Natural killer cell (primary cell): Measurements from ENCODE around the gene MED13L. TPM values are rescaled to one million over a fixed set of nuclear protein-coding genes. Genes with fewer than 3 reads are reported as not detected.
A peak's percentile ranks its signal among the peaks of the same experiment; 100 is the strongest.

ENCODE experiments used
- ATAC-seq, 3 donors: fragments of 150-1000 bp in 2 of 3; fragments of 200-7000 bp in 1 of 3; cut with Tn5 transposase; 1 replicate in 1 of 3; 2 replicates in 2 of 3; pipeline ENCODE4 v1.10.0; 2021; ENCODE audit warnings: mild to moderate bottlenecking in 2 of 3, moderate library complexity in 2 of 3
- DNase-seq, 2 donors: peaks; one replicate each; pipeline versions ENCODE4 v3.0.0 to v3.0.0-alpha.2; 2013 to 2021; ENCODE audit warnings: mixed read lengths in 1 of 2
- H3K27ac ChIP-seq: one replicate; pipeline ENCODE4 v1.5.1; 2013; ENCODE audit warnings: mild to moderate bottlenecking, low read length
- H3K27me3 ChIP-seq: one replicate; pipeline ENCODE4 v1.6.1; 2013; ENCODE audit warnings: low read length; ENCODE audit not compliant: control insufficient read depth, insufficient read depth
- H3K36me3 ChIP-seq: one replicate; pipeline ENCODE4 v1.6.1; 2013; ENCODE audit warnings: low read length; ENCODE audit not compliant: control insufficient read depth, insufficient read depth
- H3K4me1 ChIP-seq: one replicate; pipeline ENCODE4 v1.6.1; 2013; ENCODE audit warnings: low read length; ENCODE audit not compliant: control insufficient read depth, insufficient read depth
- H3K4me3 ChIP-seq: one replicate; pipeline ENCODE4 v1.5.1; 2013; ENCODE audit warnings: low read length
- H3K9me3 ChIP-seq: one replicate; pipeline ENCODE4 v1.6.1; 2013; ENCODE audit warnings: low read length; ENCODE audit not compliant: control insufficient read depth, insufficient read depth
- H3K27ac Mint-ChIP-seq, 2 donors: one replicate each; pipeline ENCODE4 v1.8.0; 2022; ENCODE audit warnings: mild to moderate bottlenecking in 2 of 2, mixed read lengths in 2 of 2, moderate library complexity in 1 of 2
- H3K27me3 Mint-ChIP-seq, 2 donors: one replicate each; pipeline ENCODE4 v1.8.0; 2022; ENCODE audit warnings: low read depth in 2 of 2, mixed read lengths in 2 of 2
- H3K36me3 Mint-ChIP-seq: one replicate; pipeline ENCODE4 v1.8.0; 2022; ENCODE audit warnings: mixed read lengths
- H3K4me1 Mint-ChIP-seq, 2 donors: one replicate each; pipeline ENCODE4 v1.8.0; 2022; ENCODE audit warnings: mixed read lengths in 2 of 2
- H3K4me3 Mint-ChIP-seq: one replicate; pipeline ENCODE4 v1.8.0; 2022; ENCODE audit warnings: mild to moderate bottlenecking, moderate library complexity, mixed read lengths
- H3K9me3 Mint-ChIP-seq, 2 donors: one replicate each; pipeline ENCODE4 v1.8.0; 2022; ENCODE audit warnings: mixed read lengths in 2 of 2
- WGBS: methylation state at CpG from one replicate; pipeline ENCODE4 v1.1.7; 2013; ENCODE audit warnings: missing lambda C conversion rate; ENCODE audit not compliant: insufficient coverage; 5-methylcytosine and 5-hydroxymethylcytosine counted together
- intact Hi-C: fragments of 100-400 bp; cut with micrococcal nuclease; formaldehyde crosslinking; loops from one replicate; pipeline ENCODE4 v1.14.2; 2022
- total RNA-seq, 4 donors: library from RNA; stranded (reverse); fragments of 120-200 nt in 1 of 4; gene quantifications; one replicate each; pipeline versions ENCODE4 v1.2.3 to v1.2.4, GENCODE V29; 2013 to 2022
- TF ChIP-seq, protein P1 (sequence below): fragments of 200-600 bp; IDR thresholded peaks from one replicate; pipeline ENCODE4 v1.8.0; 2022; ENCODE audit warnings: antibody characterized with exemption

The MED13L gene
- total RNA-seq, 3 donors from 2014 or later (not counting 1 experiment from before 2014, with no cell fraction given), result 237 to 316 (median 240) TPM

GRCh38 chr12:116215023-116215422 lies 62.5 kb downstream of the MED13L start:
- TF ChIP-seq, protein P1, sequence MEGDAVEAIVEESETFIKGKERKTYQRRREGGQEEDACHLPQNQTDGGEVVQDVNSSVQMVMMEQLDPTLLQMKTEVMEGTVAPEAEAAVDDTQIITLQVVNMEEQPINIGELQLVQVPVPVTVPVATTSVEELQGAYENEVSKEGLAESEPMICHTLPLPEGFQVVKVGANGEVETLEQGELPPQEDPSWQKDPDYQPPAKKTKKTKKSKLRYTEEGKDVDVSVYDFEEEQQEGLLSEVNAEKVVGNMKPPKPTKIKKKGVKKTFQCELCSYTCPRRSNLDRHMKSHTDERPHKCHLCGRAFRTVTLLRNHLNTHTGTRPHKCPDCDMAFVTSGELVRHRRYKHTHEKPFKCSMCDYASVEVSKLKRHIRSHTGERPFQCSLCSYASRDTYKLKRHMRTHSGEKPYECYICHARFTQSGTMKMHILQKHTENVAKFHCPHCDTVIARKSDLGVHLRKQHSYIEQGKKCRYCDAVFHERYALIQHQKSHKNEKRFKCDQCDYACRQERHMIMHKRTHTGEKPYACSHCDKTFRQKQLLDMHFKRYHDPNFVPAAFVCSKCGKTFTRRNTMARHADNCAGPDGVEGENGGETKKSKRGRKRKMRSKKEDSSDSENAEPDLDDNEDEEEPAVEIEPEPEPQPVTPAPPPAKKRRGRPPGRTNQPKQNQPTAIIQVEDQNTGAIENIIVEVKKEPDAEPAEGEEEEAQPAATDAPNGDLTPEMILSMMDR, result no peak
- WGBS, result 41% methylated on average over 1 of the region's 1 CpG
- DNase-seq (no peak), ATAC-seq (no peak)
- Mint-ChIP-seq H3K36me3 (no peaks in the 10 kb centered on the region), H3K27ac (peak overlapping the region in 1 of 2 donors; percentile 24), H3K4me3 (no peak overlapping the region), H3K9me3 (no peaks in the 10 kb centered on the region), H3K4me1 (peaks cover 73% of the 10 kb centered on the region in 2 donors), H3K27me3 (no peaks in the 10 kb centered on the region)
- Histone ChIP-seq H3K27me3 (no peaks in the 10 kb centered on the region), H3K36me3 (no peaks in the 10 kb centered on the region), H3K27ac (no peak overlapping the region), H3K4me1 (peaks cover 2% of the 10 kb centered on the region), H3K4me3 (no peak overlapping the region), H3K9me3 (no peaks in the 10 kb centered on the region)
- intact Hi-C loops, result no loop called here

DNA sequence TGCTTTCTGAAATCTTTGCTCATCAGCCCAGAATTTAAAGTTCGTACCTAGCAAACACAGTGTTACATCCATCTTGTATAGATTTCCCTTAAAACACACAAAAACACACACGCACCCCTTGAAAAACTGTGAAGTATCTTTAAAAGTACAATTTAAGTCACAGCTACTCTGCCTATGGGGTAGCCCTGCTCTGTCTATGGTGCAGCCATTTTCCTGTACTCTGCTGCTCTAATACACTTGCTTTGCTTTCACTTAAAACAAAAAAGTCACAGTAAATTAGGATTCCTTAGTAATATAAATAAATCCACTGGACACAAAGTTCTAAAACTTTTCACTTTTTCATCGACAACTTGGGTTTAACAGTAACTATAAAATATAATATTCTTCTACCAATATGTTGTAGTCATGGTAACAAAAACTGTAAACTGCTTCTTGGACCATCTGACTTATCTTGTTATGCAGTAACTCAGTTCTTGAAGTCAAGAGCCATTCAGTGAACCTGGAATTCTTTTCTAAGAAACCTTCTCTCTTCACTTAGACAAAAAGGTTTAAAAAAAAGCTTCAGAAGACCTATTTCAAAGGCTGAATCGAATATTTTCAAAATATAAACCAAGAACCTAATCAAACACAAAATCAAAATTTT lies 63.5 kb downstream of the MED13L start:
- H3K4me1 ChIP-seq, result peaks cover 2% of the 10 kb centered on the region

GRCh38 chr12:116213014-116213413 lies 64.5 kb downstream of the MED13L start:
- H3K9me3 ChIP-seq, result no peaks in the 10 kb centered on the region
- TF ChIP-seq, protein P1, result no peak
- H3K36me3 ChIP-seq, result no peaks in the 10 kb centered on the region
- no peaks in the 10 kb centered on the region for H3K27me3 ChIP-seq
- no peak for ATAC-seq
- no peak overlapping the region for H3K27ac ChIP-seq
- H3K4me1 ChIP-seq, result peaks cover 2% of the 10 kb centered on the region
- DNase-seq, result no peak
- H3K27me3 Mint-ChIP-seq, result no peaks in the 10 kb centered on the region
- no peaks in the 10 kb centered on the region for H3K36me3 Mint-ChIP-seq
- no peak overlapping the region for H3K27ac Mint-ChIP-seq
- WGBS, result 88% methylated on average over 3 of the region's 4 CpGs
- no peak overlapping the region for H3K4me3 Mint-ChIP-seq
- peaks cover 75 to 82% of the 10 kb centered on the region in 2 donors for H3K4me1 Mint-ChIP-seq
- intact Hi-C loops, result no loop called here
- H3K9me3 Mint-ChIP-seq, result no peaks in the 10 kb centered on the region
- H3K4me3 ChIP-seq, result no peak overlapping the region

More for the DNA sequence above, 63.5 kb downstream of the MED13L start:
- Mint-ChIP-seq H3K36me3 (no peaks in the 10 kb centered on the region), H3K27ac (no peak overlapping the region), H3K4me3 (no peak overlapping the region), H3K4me1 (peaks cover 82 to 84% of the 10 kb centered on the region in 2 donors), H3K9me3 (no peaks in the 10 kb centered on the region), H3K27me3 (no peaks in the 10 kb centered on the region)
- no peak overlapping the region for H3K27ac ChIP-seq
- no peaks in the 10 kb centered on the region for H3K36me3 ChIP-seq
- no peaks in the 10 kb centered on the region for H3K27me3 ChIP-seq
- DNase-seq (peak in 1 of 2 donors; percentile 15), ATAC-seq (no peak)
- TF ChIP-seq, protein P1, result no peak
- no peaks in the 10 kb centered on the region for H3K9me3 ChIP-seq
- 91% methylated on average over 3 of the region's 4 CpGs for WGBS
- intact Hi-C loops, result no loop called here
- no peak overlapping the region for H3K4me3 ChIP-seq

DNA sequence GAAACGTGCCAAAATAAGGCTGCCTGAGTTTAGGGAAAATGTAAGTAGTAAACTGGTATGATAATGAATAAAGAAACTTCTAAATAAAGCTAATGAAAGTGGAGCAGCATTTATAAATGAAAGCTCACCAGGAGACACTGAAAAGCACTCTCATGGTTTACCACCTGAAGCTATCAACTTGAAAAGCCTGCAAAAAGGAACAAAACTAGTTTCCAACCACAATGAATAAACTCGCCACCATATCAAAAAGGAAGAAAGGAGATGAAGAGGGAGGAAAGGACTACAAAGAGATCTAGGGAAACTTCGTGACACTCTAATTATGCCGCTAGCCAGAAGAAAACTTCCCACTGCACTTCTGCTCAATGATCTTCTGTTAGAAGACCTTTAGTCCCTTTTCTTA lies 66.7 kb downstream of the MED13L start:
- Histone ChIP-seq H3K36me3 (no peaks in the 10 kb centered on the region), H3K27ac (no peak overlapping the region), H3K27me3 (no peaks in the 10 kb centered on the region), H3K4me3 (no peak overlapping the region), H3K4me1 (peaks cover 2% of the 10 kb centered on the region), H3K9me3 (no peaks in the 10 kb centered on the region)
- intact Hi-C loops, result no loop called here
- peaks cover 71 to 80% of the 10 kb centered on the region in 2 donors for H3K4me1 Mint-ChIP-seq
- H3K4me3 Mint-ChIP-seq, result no peak overlapping the region
- TF ChIP-seq, protein P1, result no peak
- 51% methylated on average over 3 of the region's 4 CpGs for WGBS
- H3K36me3 Mint-ChIP-seq, result no peaks in the 10 kb centered on the region
- no peaks in the 10 kb centered on the region for H3K9me3 Mint-ChIP-seq
- H3K27ac Mint-ChIP-seq, result peak overlapping the region in 1 of 2 donors; percentile 6
- H3K27me3 Mint-ChIP-seq, result no peaks in the 10 kb centered on the region
- ATAC-seq (no peak), DNase-seq (no peak)
